K562 (cell line): ENCODE measurements around the gene NRIP2.

Experiments used
- ETV5 ChIP-seq: sonication (generic); formaldehyde crosslinking; IDR thresholded peaks from 2 replicates; pipeline ENCODE4 v1.4.0; 2020; ENCODE audit warnings: low read depth, mild to moderate bottlenecking, missing genetic modification reagents
- FOXP1 ChIP-seq: sonication (generic); formaldehyde crosslinking; IDR thresholded peaks from 2 replicates; pipeline ENCODE4 v1.8.0; 2022; ENCODE audit warnings: mild to moderate bottlenecking, missing genetic modification reagents
- GABPB1 ChIP-seq: sonication (generic); formaldehyde crosslinking; IDR thresholded peaks from 2 replicates; pipeline ENCODE4 v1.8.0; 2022; ENCODE audit warnings: mild to moderate bottlenecking, missing genetic modification reagents
- HNRNPLL ChIP-seq: fragments of 200-400 bp; formaldehyde crosslinking; IDR thresholded peaks from 2 replicates; pipeline ENCODE4 v1.6.1; 2017; ENCODE audit warnings: low read length, low read depth, mild to moderate bottlenecking; ENCODE audit not compliant: poor library complexity, severe bottlenecking
- POLR2A ChIP-seq: fragments of 450-650 bp; conservative IDR thresholded peaks from 2 replicates; pipeline ENCODE4 v1.6.1; 2016
- RAD21 ChIP-seq, 2 experiments: fragments of 250-450 bp in 1 of 2; fragments of 450-650 bp in 1 of 2; sonication (Bioruptor Pico) in 1 of 2; formaldehyde crosslinking in 1 of 2; IDR thresholded peaks in 1 of 2; conservative IDR thresholded peaks in 1 of 2; 2 replicates each; pipeline versions ENCODE4 v1.4.0 to v1.8.0; 2020 to 2022; ENCODE audit warnings: mild to moderate bottlenecking in 2 of 2, moderate library complexity in 1 of 2
- RBM22 ChIP-seq: fragments of 200-400 bp; formaldehyde crosslinking; IDR thresholded peaks from 2 replicates; pipeline ENCODE4 v1.6.1; 2018; ENCODE audit warnings: low read length, low read depth; ENCODE audit not compliant: poor library complexity, severe bottlenecking
- SMARCE1 ChIP-seq: fragments of 450-650 bp; IDR thresholded peaks from 2 replicates; pipeline ENCODE4 v1.7.1; 2016; ENCODE audit warnings: mild to moderate bottlenecking
- SNAPC5 ChIP-seq: fragments of 250-450 bp; sonication (Bioruptor Pico); IDR thresholded peaks from 2 replicates; pipeline ENCODE4 v1.8.0; 2021; ENCODE audit warnings: moderate library complexity, mild to moderate bottlenecking, inconsistent platforms
- SPI1 ChIP-seq: IDR thresholded peaks from 2 replicates; pipeline ENCODE4 v1.6.1; 2011; ENCODE audit warnings: low read depth, low read length, control low read depth, borderline replicate concordance
- SREBF2 ChIP-seq: sonication (generic); formaldehyde crosslinking; IDR thresholded peaks from 2 replicates; pipeline ENCODE4 v1.4.0; 2020; ENCODE audit warnings: mild to moderate bottlenecking, missing genetic modification reagents
- TCF7 ChIP-seq: sonication (generic); IDR thresholded peaks from 2 replicates; pipeline ENCODE4 v1.6.1; 2016; ENCODE audit warnings: antibody characterized with exemption, borderline replicate concordance
- TF ChIP-seq, protein P1 (sequence below): IDR thresholded peaks from 2 replicates; pipeline ENCODE4 v1.6.1; 2016; ENCODE audit warnings: missing genetic modification characterization, missing compliant biosample characterization
- TF ChIP-seq, protein P2 (sequence below), 3 experiments: IDR thresholded peaks in 2 of 3; conservative IDR thresholded peaks in 1 of 3; 2 replicates each; pipeline ENCODE4 v1.5.1; 2011 to 2012; ENCODE audit warnings: low read length in 3 of 3, mild to moderate bottlenecking in 3 of 3, control low read depth in 2 of 3, improper control_type of control experiment in 1 of 3, inconsistent platforms in 1 of 3, low read depth in 1 of 3, mixed read lengths in 1 of 3, moderate library complexity in 1 of 3; ENCODE audit not compliant: insufficient read depth in 2 of 3

- TF ChIP-seq RBM22 (no peak), SREBF2 (CRISPR knock-in tag) (no peak), HNRNPLL (no peak), SNAPC5 (CRISPR knock-in tag) (no peak), GABPB1 (no peak), TCF7 (no peak), SPI1 (no peak), SMARCE1 (no peak), FOXP1 (CRISPR knock-in tag) (no peak), RAD21 (CRISPR knock-in tag; conservative IDR thresholded peaks at IDR 0.05 in 1 of 2, IDR thresholded peaks at IDR 0.05 in 1 of 2) (no peak), POLR2A (no peak), ETV5 (CRISPR knock-in tag) (no peak)
- TF ChIP-seq, protein P1, sequence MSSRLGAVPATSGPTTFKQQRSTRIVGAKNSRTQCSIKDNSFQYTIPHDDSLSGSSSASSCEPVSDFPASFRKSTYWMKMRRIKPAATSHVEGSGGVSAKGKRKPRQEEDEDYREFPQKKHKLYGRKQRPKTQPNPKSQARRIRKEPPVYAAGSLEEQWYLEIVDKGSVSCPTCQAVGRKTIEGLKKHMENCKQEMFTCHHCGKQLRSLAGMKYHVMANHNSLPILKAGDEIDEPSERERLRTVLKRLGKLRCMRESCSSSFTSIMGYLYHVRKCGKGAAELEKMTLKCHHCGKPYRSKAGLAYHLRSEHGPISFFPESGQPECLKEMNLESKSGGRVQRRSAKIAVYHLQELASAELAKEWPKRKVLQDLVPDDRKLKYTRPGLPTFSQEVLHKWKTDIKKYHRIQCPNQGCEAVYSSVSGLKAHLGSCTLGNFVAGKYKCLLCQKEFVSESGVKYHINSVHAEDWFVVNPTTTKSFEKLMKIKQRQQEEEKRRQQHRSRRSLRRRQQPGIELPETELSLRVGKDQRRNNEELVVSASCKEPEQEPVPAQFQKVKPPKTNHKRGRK (tag), result no peak
- TF ChIP-seq, protein P2, sequence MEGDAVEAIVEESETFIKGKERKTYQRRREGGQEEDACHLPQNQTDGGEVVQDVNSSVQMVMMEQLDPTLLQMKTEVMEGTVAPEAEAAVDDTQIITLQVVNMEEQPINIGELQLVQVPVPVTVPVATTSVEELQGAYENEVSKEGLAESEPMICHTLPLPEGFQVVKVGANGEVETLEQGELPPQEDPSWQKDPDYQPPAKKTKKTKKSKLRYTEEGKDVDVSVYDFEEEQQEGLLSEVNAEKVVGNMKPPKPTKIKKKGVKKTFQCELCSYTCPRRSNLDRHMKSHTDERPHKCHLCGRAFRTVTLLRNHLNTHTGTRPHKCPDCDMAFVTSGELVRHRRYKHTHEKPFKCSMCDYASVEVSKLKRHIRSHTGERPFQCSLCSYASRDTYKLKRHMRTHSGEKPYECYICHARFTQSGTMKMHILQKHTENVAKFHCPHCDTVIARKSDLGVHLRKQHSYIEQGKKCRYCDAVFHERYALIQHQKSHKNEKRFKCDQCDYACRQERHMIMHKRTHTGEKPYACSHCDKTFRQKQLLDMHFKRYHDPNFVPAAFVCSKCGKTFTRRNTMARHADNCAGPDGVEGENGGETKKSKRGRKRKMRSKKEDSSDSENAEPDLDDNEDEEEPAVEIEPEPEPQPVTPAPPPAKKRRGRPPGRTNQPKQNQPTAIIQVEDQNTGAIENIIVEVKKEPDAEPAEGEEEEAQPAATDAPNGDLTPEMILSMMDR (IDR thresholded peaks at IDR 0.05 in 2 of 3, conservative IDR thresholded peaks at IDR 0.05 in 1 of 3; ENCODE audit: insufficient read depth in 2 of 3, low read depth in 1 of 3, low read length in 3 of 3), result no peak
Observed at GRCh38 chr12:2826036-2826435, 8.8 kb downstream of the NRIP2 start.
